HL-60 (cell line): ENCODE measurements around the gene CACNA1H.

Source experiments
- DNase-seq, 2 experiments: peaks; one replicate each; pipeline ENCODE4 v3.0.0-alpha.2; 2010 to 2020; ENCODE audit warnings: low read depth in 1 of 2, low spot score in 1 of 2
- H3K27ac ChIP-seq: fragments of 250-450 bp; sonication (Bioruptor Pico); replicated peaks from 2 replicates; pipeline ENCODE4 v1.5.1; 2020; ENCODE audit warnings: mild to moderate bottlenecking, moderate library complexity
- H3K27me3 ChIP-seq: fragments of 250-450 bp; sonication (Bioruptor Pico); 2 replicates; pipeline ENCODE4 v1.5.1; 2021; ENCODE audit warnings: mild to moderate bottlenecking, moderate library complexity; ENCODE audit not compliant: insufficient read depth, poor library complexity, severe bottlenecking
- H3K4me3 ChIP-seq: replicated peaks from 2 replicates; pipeline ENCODE4 v1.5.1; 2011; ENCODE audit warnings: mild to moderate bottlenecking, control low read depth, low read length; ENCODE audit not compliant: insufficient read depth
- CTCF ChIP-seq: IDR thresholded peaks from one replicate; pipeline ENCODE4 v1.5.1; 2011; ENCODE audit warnings: low read length, control low read depth, inconsistent platforms; ENCODE audit not compliant: insufficient read depth
- GABPA ChIP-seq: IDR thresholded peaks from 2 replicates; pipeline ENCODE4 v1.6.1; 2012; ENCODE audit warnings: low read depth
- POLR2AphosphoS5 ChIP-seq: IDR thresholded peaks from 2 replicates; pipeline ENCODE4 v1.6.1; 2012; ENCODE audit warnings: low read depth
- SPI1 ChIP-seq: IDR thresholded peaks from 2 replicates; pipeline ENCODE4 v1.6.1; 2012; ENCODE audit warnings: low read depth, mild to moderate bottlenecking, borderline replicate concordance
- TF ChIP-seq, protein P1 (sequence below): IDR thresholded peaks from 2 replicates; pipeline ENCODE4 v1.6.1; 2012; ENCODE audit warnings: low read depth; ENCODE audit not compliant: insufficient replicate concordance

Gene CACNA1H

DNA sequence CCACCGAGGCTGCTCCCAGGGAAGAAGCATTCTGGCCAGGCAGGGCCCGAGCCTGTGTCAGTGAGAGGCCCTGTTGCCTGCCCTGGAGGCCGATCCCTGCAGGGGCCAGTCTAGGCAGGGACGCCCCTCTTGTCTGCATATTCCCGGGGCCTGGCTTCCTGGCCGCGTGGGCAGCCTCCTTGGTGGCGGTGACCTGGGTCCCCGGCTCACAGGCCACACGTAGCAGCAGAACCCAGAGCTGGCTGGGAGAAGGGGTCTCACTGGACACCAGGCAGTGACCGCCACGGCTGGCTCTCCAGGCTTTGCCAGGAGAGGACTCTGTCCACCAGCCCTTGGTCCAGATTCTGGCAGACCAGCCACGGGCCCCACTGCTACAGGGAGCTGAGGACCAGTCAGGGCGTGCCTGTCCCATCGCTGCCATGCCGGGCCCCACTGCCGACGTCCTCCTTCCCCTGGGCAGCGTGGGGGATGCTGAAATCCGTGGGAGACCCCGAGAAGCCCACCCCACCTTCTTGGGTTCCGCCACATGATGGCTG, 3.7 kb upstream of the CACNA1H start:
- TF ChIP-seq, protein P1, sequence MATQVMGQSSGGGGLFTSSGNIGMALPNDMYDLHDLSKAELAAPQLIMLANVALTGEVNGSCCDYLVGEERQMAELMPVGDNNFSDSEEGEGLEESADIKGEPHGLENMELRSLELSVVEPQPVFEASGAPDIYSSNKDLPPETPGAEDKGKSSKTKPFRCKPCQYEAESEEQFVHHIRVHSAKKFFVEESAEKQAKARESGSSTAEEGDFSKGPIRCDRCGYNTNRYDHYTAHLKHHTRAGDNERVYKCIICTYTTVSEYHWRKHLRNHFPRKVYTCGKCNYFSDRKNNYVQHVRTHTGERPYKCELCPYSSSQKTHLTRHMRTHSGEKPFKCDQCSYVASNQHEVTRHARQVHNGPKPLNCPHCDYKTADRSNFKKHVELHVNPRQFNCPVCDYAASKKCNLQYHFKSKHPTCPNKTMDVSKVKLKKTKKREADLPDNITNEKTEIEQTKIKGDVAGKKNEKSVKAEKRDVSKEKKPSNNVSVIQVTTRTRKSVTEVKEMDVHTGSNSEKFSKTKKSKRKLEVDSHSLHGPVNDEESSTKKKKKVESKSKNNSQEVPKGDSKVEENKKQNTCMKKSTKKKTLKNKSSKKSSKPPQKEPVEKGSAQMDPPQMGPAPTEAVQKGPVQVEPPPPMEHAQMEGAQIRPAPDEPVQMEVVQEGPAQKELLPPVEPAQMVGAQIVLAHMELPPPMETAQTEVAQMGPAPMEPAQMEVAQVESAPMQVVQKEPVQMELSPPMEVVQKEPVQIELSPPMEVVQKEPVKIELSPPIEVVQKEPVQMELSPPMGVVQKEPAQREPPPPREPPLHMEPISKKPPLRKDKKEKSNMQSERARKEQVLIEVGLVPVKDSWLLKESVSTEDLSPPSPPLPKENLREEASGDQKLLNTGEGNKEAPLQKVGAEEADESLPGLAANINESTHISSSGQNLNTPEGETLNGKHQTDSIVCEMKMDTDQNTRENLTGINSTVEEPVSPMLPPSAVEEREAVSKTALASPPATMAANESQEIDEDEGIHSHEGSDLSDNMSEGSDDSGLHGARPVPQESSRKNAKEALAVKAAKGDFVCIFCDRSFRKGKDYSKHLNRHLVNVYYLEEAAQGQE: no peak
- TF ChIP-seq POLR2AphosphoS5 (no peak), GABPA (no peak), SPI1 (no peak), CTCF (no peak)
- Histone ChIP-seq H3K4me3 (no peak overlapping the region), H3K27me3 (peaks cover 16% of the 10 kb centered on the region), H3K27ac (no peak overlapping the region)
- DNase-seq: no peak

GRCh38 chr16:1150511-1150982, 2.4 kb upstream of the CACNA1H start:
- peak; percentile 7 for DNase-seq
- TF ChIP-seq GABPA: no peak
- TF ChIP-seq SPI1: no peak
- no peak for TF ChIP-seq POLR2AphosphoS5
- no peak for TF ChIP-seq CTCF
- TF ChIP-seq, protein P1: no peak
- Histone ChIP-seq H3K27ac (no peak overlapping the region), H3K27me3 (peaks cover 26% of the 10 kb centered on the region), H3K4me3 (no peak overlapping the region)

GRCh38 chr16:1151424-1152122, 1.3 kb upstream of the CACNA1H start:
- H3K27me3 ChIP-seq: peaks cover 26% of the 10 kb centered on the region
- no peak overlapping the region for H3K27ac ChIP-seq
- H3K4me3 ChIP-seq: no peak overlapping the region
- DNase-seq: no peak
- TF ChIP-seq, protein P1: no peak
- no peak for TF ChIP-seq POLR2AphosphoS5
- TF ChIP-seq GABPA: no peak
- TF ChIP-seq SPI1: no peak
